ENCODE data around the gene USH2A. TPM values are rescaled to one million over a fixed set of nuclear protein-coding genes. Genes with fewer than 3 reads are reported as not detected.

Gene USH2A
- polyA plus RNA-seq, 2 of the 4 experiments (the other 2 are of a cell fraction), result not detected

DNA sequence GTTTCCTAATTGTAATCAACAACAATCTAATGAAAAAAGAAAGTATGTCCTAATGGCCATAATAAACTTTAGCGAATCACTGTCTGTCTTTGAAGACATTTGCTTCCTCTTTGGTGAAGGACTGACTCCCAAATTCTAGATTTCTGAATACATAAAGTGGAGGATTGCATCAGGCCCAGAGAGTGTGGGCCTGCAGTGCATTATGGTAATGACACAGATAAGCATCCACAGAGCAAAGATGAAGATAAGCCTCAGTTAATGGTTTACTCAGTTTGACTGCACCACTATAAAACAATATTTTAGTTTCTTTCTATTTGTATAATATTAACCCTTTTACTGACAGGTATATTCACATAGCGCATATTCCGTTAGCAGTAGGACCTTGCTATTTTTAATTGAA, 490.7 kb downstream of the USH2A start:
- ChIA-PET CTCF (no interaction called here), POLR2A (no interaction called here)
- Histone ChIP-seq H3K4me3 (no peak overlapping the region), H3K9me3 (no peaks in the 10 kb centered on the region), H3K4me2 (no peak overlapping the region), H3K4me1 (no peaks in the 10 kb centered on the region), H3K27ac (no peak overlapping the region)
- TF ChIP-seq RFX5 (IDR thresholded peaks at IDR 0.05), result no peak
- no peak for TF ChIP-seq CBX8 (IDR thresholded peaks at IDR 0.05)
- no peak for TF ChIP-seq JUNB (IDR thresholded peaks at IDR 0.05)
- no peak for TF ChIP-seq EP300 (IDR thresholded peaks at IDR 0.05)
- no peak for TF ChIP-seq MYC (IDR thresholded peaks at IDR 0.05; ENCODE audit: borderline replicate concordance, low read length)
- no peak for TF ChIP-seq TP53 (CRISPR knock-in tag; IDR thresholded peaks at IDR 0.05)
- no peak for TF ChIP-seq EHMT2 (IDR thresholded peaks at IDR 0.05; ENCODE audit: low read depth)
- TF ChIP-seq ZNF302 (CRISPR knock-in tag; IDR thresholded peaks at IDR 0.05), result no peak
- no peak for TF ChIP-seq BHLHE40 (IDR thresholded peaks at IDR 0.05; ENCODE audit: low read depth, low read length)
- TF ChIP-seq, protein P1, sequence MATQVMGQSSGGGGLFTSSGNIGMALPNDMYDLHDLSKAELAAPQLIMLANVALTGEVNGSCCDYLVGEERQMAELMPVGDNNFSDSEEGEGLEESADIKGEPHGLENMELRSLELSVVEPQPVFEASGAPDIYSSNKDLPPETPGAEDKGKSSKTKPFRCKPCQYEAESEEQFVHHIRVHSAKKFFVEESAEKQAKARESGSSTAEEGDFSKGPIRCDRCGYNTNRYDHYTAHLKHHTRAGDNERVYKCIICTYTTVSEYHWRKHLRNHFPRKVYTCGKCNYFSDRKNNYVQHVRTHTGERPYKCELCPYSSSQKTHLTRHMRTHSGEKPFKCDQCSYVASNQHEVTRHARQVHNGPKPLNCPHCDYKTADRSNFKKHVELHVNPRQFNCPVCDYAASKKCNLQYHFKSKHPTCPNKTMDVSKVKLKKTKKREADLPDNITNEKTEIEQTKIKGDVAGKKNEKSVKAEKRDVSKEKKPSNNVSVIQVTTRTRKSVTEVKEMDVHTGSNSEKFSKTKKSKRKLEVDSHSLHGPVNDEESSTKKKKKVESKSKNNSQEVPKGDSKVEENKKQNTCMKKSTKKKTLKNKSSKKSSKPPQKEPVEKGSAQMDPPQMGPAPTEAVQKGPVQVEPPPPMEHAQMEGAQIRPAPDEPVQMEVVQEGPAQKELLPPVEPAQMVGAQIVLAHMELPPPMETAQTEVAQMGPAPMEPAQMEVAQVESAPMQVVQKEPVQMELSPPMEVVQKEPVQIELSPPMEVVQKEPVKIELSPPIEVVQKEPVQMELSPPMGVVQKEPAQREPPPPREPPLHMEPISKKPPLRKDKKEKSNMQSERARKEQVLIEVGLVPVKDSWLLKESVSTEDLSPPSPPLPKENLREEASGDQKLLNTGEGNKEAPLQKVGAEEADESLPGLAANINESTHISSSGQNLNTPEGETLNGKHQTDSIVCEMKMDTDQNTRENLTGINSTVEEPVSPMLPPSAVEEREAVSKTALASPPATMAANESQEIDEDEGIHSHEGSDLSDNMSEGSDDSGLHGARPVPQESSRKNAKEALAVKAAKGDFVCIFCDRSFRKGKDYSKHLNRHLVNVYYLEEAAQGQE (IDR thresholded peaks at IDR 0.05), result no peak
- TF ChIP-seq, protein P2, sequence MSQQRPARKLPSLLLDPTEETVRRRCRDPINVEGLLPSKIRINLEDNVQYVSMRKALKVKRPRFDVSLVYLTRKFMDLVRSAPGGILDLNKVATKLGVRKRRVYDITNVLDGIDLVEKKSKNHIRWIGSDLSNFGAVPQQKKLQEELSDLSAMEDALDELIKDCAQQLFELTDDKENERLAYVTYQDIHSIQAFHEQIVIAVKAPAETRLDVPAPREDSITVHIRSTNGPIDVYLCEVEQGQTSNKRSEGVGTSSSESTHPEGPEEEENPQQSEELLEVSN (IDR thresholded peaks at IDR 0.05; ENCODE audit: borderline replicate concordance, low read depth), result no peak
- TF ChIP-seq CBX2 (IDR thresholded peaks at IDR 0.05; ENCODE audit: borderline replicate concordance, low read depth), result no peak
- no peak for TF ChIP-seq FOXS1 (CRISPR knock-in tag; IDR thresholded peaks at IDR 0.05)
- no peak for TF ChIP-seq KDM1A (IDR thresholded peaks at IDR 0.05; ENCODE audit: low read depth)
- TF ChIP-seq MAFK (IDR thresholded peaks at IDR 0.05; ENCODE audit: partially characterized antibody), result no peak
- no peak for TF ChIP-seq HOXA7 (CRISPR knock-in tag; IDR thresholded peaks at IDR 0.05)
- ATAC-seq, result no peak
- no peak for FAIRE-seq
- 50% methylated on average over 3 of the region's 3 CpGs for WGBS (ENCODE audit: missing lambda C conversion rate)
- no peak for DNase-seq (ENCODE audit: low read depth in 1 of 2, low spot score in 1 of 2)

DNA sequence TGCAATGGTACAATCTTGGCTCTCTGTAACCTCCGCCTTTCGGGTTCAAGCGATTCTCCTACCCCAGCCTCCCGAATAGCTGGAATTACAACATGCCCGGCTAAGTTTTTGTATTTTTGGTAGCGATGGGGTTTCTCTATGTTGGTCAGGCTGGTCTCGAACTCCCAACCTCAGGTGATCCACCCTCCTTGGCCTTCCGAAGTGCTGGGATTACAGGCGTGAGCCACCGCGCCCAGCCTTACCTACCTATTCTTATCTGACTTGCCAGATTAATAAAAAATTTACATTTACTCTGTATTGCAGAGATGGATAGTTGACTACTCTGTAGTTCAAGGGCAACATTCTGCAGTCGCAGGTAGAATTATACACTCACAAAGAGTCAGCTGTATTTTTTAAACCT, 496.6 kb downstream of the USH2A start:
- FAIRE-seq, result no peak
- no peak overlapping the region for H3K4me3 ChIP-seq
- ATAC-seq, result no peak
- POLR2A ChIA-PET, result no interaction called here
- H3K4me1 ChIP-seq, result no peaks in the 10 kb centered on the region
- TF ChIP-seq MAX (IDR thresholded peaks at IDR 0.05) (no peak), RCOR1 (IDR thresholded peaks at IDR 0.05; ENCODE audit: low read depth, low read length) (no peak), NFE2L2 (conservative IDR thresholded peaks at IDR 0.05; ENCODE audit: low read length) (no peak), HMGXB4 (CRISPR knock-in tag; IDR thresholded peaks at IDR 0.05; ENCODE audit: borderline replicate concordance) (no peak), FOSB (CRISPR knock-in tag; IDR thresholded peaks at IDR 0.05) (no peak), ZFP36 (IDR thresholded peaks at IDR 0.05; ENCODE audit: borderline replicate concordance, partially characterized antibody) (no peak), NR3C1 (IDR thresholded peaks at IDR 0.05) (no peak)
- TF ChIP-seq, protein P3, sequence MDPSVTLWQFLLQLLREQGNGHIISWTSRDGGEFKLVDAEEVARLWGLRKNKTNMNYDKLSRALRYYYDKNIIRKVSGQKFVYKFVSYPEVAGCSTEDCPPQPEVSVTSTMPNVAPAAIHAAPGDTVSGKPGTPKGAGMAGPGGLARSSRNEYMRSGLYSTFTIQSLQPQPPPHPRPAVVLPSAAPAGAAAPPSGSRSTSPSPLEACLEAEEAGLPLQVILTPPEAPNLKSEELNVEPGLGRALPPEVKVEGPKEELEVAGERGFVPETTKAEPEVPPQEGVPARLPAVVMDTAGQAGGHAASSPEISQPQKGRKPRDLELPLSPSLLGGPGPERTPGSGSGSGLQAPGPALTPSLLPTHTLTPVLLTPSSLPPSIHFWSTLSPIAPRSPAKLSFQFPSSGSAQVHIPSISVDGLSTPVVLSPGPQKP (IDR thresholded peaks at IDR 0.05; ENCODE audit: low read depth, low read length), result no peak
- CTCF ChIA-PET, result no interaction called here
- no peak overlapping the region for H3K27ac ChIP-seq
- no peak overlapping the region for H3K4me2 ChIP-seq
- 42% methylated on average over 12 of the region's 12 CpGs for WGBS (ENCODE audit: missing lambda C conversion rate)
- H3K9me3 ChIP-seq, result no peaks in the 10 kb centered on the region
- DNase-seq (ENCODE audit: low read depth in 1 of 2, low spot score in 1 of 2), result no peak
